T-helper 22 cell (primary cell): ENCODE results near the gene SLIT1.

ENCODE experiments used
- DNase-seq: peaks from one replicate; pipeline ENCODE4 v3.0.0-alpha.2; 2020; ENCODE audit warnings: low read depth

Gene SLIT1

GRCh38 chr10:97171001-97171400 lies 14.8 kb downstream of the SLIT1 start:
- no peak for DNase-seq

- no peak for DNase-seq
These were observed 15.7 kb downstream of the SLIT1 start for GRCh38 chr10:97169911-97170693.

DNA sequence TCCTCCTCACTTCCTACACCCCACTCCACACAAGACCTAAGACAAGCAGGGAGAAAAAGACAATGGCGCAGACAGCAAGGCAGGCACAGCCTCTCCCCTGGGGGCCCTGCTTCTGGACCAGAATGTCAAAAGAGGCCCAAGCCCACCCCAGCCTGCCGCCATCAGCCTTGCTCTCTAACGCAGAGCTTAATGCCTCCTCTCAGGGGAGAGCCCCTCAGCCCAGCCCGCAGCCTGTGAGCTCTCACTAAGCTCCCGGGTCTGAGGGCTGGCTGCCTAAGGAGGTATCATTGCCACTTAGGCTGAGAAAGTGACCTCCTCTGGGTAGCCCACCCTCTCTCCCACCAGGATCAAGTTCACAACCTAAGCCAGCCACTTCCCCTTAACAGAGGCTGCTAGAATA lies 16.7 kb downstream of the SLIT1 start:
- no peak for DNase-seq

DNA sequence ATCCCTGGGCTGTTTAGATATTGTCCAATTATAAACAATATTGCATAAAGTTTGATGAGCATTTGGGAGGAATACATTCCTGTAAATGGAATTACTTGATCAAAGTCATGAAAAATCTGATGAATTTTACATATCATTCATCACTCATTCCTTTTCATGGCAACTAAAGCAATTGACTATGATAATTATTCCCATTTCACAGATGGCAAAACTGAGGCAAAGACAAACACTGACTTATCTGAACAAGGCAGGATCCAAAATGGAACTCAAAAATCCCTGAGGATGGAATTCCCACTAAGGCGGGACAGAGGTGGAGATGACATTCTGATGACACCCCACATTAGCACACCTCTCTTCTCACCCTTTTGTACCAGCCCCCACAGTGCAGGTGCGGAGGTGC lies 17.1 kb downstream of the SLIT1 start:
- no peak for DNase-seq

DNA sequence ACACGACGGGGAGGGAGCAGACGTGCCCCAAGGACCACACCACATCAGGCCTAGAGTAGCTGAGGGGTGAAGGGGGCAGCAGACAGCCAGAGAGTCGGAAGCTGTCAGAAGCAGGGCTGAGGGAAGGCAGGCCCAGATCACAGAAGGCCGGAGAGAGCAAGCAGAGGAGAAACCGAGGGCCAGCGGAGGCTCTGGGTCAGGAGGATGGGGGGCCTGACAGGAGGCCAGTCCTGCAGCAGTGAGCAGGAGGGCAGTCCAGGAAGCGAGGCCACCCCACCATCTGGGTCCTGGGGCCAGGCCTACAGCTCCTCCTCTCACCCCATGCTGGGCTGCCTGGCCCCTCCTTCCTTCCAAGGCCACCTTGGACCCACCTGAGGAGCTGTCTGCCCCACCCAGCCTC lies 20.3 kb downstream of the SLIT1 start:
- no peak for DNase-seq

GRCh38 chr10:97163781-97164501 lies 21.8 kb downstream of the SLIT1 start:
- no peak for DNase-seq

- DNase-seq = no peak
These were observed 22.6 kb downstream of the SLIT1 start for GRCh38 chr10:97163181-97163580.

GRCh38 chr10:97159646-97160305 lies 26.0 kb downstream of the SLIT1 start:
- no peak for DNase-seq

- DNase-seq = no peak
These were observed 28.1 kb downstream of the SLIT1 start for GRCh38 chr10:97157578-97158095.

GRCh38 chr10:97154781-97155180 lies 31.0 kb downstream of the SLIT1 start:
- DNase-seq = no peak

- DNase-seq = no peak
These were observed 31.6 kb downstream of the SLIT1 start for GRCh38 chr10:97154162-97154561.

GRCh38 chr10:97153270-97153850 lies 32.4 kb downstream of the SLIT1 start:
- no peak for DNase-seq

GRCh38 chr10:97151307-97151914 lies 34.3 kb downstream of the SLIT1 start:
- DNase-seq = no peak

- no peak for DNase-seq
These were observed 35.1 kb downstream of the SLIT1 start for GRCh38 chr10:97150616-97151015.

GRCh38 chr10:97150013-97150595 lies 35.7 kb downstream of the SLIT1 start:
- no peak for DNase-seq

DNA sequence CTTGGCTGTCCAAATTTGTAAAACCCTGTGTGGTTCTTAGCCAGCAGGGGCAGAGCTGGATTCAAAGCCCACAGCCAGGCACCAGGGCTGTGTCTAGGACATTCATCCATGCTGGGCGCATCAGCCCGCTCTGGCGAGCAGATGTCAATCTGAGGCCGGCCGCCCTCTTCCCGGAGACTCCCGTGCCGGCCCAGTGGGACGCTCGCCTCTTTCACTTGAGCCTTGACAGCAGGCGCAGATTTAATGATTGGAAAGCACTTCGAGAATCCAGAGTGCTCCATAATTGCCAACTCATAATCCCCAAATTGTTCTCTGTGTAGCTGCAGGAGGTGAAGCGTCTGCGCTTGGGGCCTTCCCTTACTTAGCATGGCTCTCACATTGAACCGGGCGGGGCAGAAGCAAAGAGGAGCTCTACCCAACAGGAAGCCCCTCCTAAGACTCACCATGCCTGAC lies 36.7 kb downstream of the SLIT1 start:
- DNase-seq = no peak

DNA sequence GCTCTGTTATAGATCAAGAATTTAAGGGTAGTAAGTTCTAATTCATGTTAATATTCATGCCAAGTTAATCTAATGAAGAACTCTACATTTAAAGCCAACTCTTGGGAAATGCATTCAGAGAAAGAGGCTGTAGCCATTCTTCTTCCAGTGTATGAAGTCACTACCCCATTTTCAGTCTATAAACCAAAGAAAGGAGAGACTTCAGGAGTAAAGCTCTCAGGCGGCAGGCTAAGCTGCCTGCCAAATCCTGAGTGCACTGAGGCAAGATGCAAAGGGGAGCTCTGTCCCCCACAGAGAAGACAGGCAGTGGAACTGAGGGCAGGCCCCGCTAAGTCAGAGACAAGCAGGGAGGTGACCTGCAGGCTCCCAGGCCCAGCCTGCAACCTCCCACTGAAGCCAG lies 41.5 kb downstream of the SLIT1 start:
- DNase-seq = no peak

DNA sequence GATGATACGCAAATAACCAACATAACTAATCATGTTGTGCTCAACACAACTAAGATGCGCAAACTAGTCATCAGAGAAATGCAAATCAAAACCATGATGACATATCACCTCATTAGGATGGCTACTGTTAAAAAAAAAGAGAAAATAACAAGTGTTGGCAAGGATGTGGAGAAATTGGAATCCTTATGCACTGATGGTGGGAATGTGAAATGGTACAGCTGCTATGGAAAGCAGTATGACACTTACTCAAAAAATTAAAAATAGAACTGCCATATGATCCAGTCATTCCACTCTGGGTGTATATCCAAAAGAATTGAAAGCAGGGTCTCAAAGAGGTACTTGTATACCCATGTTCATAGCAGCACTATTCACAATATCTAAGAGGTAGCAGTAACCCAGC lies 42.9 kb downstream of the SLIT1 start:
- DNase-seq = no peak

DNA sequence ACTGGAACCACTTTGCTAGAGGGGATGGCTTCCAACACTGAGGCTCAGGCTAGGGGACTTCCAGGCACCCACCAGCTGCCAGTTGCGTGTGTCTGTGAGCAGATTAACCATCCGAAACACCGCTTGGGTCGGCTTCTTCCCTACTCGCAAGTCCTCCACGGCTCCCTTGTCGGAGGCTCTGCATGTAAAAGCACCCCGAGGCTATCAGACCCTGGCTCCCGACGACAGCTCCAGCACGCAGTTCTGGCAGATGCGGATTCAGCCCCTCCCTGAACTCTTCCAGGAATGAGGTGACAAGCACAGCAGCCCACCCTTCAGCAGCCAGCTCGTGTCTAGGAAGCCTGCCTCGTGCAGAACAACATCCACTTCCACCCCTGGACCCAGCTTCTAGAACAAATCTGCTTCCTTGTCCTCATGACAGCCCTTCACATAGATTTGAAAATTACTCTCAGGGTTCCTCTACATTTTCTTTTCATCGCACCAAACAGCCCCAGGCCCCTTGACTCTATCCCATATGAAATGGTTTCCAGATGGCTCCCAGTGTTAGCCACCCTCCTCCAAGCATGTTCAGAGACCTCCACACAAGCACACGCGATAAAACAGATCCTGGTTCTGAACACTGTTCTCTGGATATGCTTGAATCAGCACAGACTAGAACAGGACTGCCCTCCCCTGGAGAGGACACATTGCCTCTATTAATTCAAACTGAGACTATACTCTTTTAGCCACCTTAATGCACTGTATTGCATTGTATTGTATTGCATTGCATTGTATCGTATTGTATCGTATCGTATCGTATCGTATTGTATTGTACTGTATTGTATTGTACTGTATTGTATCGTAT lies 44.6 kb downstream of the SLIT1 start:
- DNase-seq = no peak

DNA sequence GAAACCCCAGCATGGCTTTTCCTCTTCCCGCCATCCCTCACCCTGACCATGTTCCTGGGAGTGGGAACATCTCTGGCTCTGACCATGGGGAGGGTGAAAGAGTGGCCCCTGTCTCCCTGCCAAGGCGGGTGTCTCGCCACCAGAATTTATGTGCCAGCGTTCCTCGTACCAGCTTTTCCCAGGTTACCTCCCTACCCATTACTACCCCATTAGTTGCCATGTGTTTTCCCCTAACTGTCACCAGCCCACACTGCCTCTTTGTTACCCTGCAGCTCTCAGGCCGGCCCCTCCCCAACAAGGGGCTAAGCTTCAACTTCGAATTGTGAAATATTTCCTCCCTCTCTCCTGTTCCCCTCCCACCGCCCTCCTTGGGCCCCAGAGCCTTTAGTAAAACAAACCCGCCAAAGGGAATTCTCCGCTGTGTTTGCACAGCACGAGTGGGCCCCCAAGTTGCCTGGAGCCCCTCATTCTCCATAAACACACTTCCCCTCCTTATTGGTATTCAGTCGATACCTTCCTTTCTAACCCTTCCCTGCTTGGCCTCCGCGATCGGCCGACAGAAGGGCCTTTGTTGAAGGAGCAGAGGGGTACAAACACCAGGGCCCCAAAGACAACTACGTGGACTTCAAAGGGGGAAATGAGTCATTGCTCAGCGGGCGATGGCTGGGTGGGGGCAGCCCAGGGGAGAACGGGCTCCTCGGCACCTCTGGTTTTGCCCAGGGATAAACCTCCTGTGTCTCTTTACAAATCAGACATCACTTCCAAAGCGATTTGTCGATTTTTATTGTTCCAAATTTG lies 45.5 kb downstream of the SLIT1 start:
- DNase-seq = no peak
